B cell (primary cell): ENCODE results near the gene ZRANB1. TPM values are rescaled to one million over a fixed set of nuclear protein-coding genes. Genes with fewer than 3 reads are reported as not detected.

ENCODE experiments used
- ATAC-seq: fragments of 200-7000 bp; cut with Tn5 transposase; one replicate; pipeline ENCODE4 v1.10.0; 2021; ENCODE audit warnings: low read depth, mild to moderate bottlenecking, moderate number of reproducible peaks, moderate library complexity
- CTCF ChIA-PET: fragments of 350-600 bp; sonication (Branson Sonifier 250); formaldehyde crosslinking; loops from one replicate; lab custom pipeline; 2021; ENCODE audit warnings: antibody characterized with exemption, inconsistent platforms; lab: Charles Lee
- POLR2A ChIA-PET: fragments of 350-600 bp; sonication (Branson Sonifier 250); formaldehyde crosslinking; loops from one replicate; lab custom pipeline; 2021; ENCODE audit warnings: antibody characterized with exemption; lab: Charles Lee
- DNase-seq: peaks from one replicate; pipeline ENCODE4 v3.0.0; 2013
- H2AFZ ChIP-seq: 2 replicates; pipeline ENCODE4 v1.6.1; 2012; ENCODE audit warnings: mild to moderate bottlenecking, low read depth, low read length; ENCODE audit not compliant: insufficient read depth, poor library complexity, severe bottlenecking
- H3K27ac ChIP-seq, 2 donors: 1 replicate in 1 of 2; 2 replicates in 1 of 2; pipeline ENCODE4 v1.5.1; 2012 to 2013; ENCODE audit warnings: low read length in 2 of 2, mild to moderate bottlenecking in 2 of 2, moderate library complexity in 1 of 2
- H3K27me3 ChIP-seq, 4 experiments: fragments of 200-600 bp in 1 of 4; sonication (generic) in 1 of 4; replicated peaks in 1 of 4; 1 replicate in 2 of 4; 2 replicates in 2 of 4; pipeline versions ENCODE4 v1.6.1 to v1.7.0; 2013 to 2016; ENCODE audit warnings: low read length in 3 of 4, mild to moderate bottlenecking in 2 of 4, mixed read lengths in 1 of 4, moderate library complexity in 1 of 4; ENCODE audit not compliant: insufficient read depth in 4 of 4, control insufficient read depth in 3 of 4; ENCODE audit errors: control extremely low read depth in 1 of 4
- H3K36me3 ChIP-seq, 2 experiments: replicated peaks in 1 of 2; 1 replicate in 1 of 2; 2 replicates in 1 of 2; pipeline versions ENCODE4 v1.6.1 to v1.7.1; 2013; ENCODE audit warnings: low read length in 1 of 2; ENCODE audit not compliant: insufficient read depth in 2 of 2, control insufficient read depth in 1 of 2; ENCODE audit errors: control extremely low read depth in 1 of 2, extremely low read depth in 1 of 2
- H3K4me1 ChIP-seq, 2 donors: fragments of 200-600 bp in 1 of 2; sonication (generic) in 1 of 2; 1 replicate in 1 of 2; 2 replicates in 1 of 2; pipeline versions ENCODE4 v1.5.1 to v1.6.1; 2013 to 2017; ENCODE audit warnings: low read length in 2 of 2; ENCODE audit not compliant: control insufficient read depth in 2 of 2, insufficient read depth in 2 of 2
- H3K4me2 ChIP-seq: replicated peaks from 2 replicates; pipeline ENCODE3; 2012; ENCODE audit warnings: mild to moderate bottlenecking, low read depth, low read length; ENCODE audit not compliant: poor library complexity, severe bottlenecking
- H3K4me3 ChIP-seq, 5 experiments: fragments of 200-600 bp in 1 of 5; sonication (generic) in 1 of 5; 1 replicate in 3 of 5; 2 replicates in 2 of 5; pipeline versions ENCODE4 v1.5.1 to v1.7.0; 2011 to 2016; ENCODE audit warnings: low read length in 4 of 5, mild to moderate bottlenecking in 4 of 5, low read depth in 2 of 5, control low read depth in 1 of 5, moderate library complexity in 1 of 5; ENCODE audit not compliant: insufficient read depth in 1 of 5; ENCODE audit errors: control extremely low read depth in 1 of 5, extremely low read depth in 1 of 5
- H3K79me2 ChIP-seq: fragments of 200-600 bp; sonication (generic); one replicate; pipeline ENCODE4 v1.6.0; 2016; ENCODE audit warnings: low read length; ENCODE audit not compliant: control insufficient read depth, insufficient read depth
- H3K9ac ChIP-seq: fragments of 200-600 bp; sonication (generic); 2 replicates; pipeline ENCODE4 v1.6.1; 2017; ENCODE audit warnings: mild to moderate bottlenecking, low read length, moderate library complexity
- H3K9me3 ChIP-seq, 3 donors: one replicate each; pipeline versions ENCODE4 v1.6.1 to v1.7.1; 2013; ENCODE audit warnings: low read length in 2 of 3; ENCODE audit not compliant: control insufficient read depth in 2 of 3, insufficient read depth in 1 of 3; ENCODE audit errors: control extremely low read depth in 1 of 3
- H4K20me1 ChIP-seq: 2 replicates; pipeline ENCODE4 v1.6.0; 2012; ENCODE audit warnings: mild to moderate bottlenecking, low read length; ENCODE audit not compliant: insufficient read depth, control insufficient read depth, poor library complexity, severe bottlenecking
- H3K27ac Mint-ChIP-seq: one replicate; pipeline ENCODE4 v1.8.0; 2021; ENCODE audit warnings: mixed read lengths
- H3K27me3 Mint-ChIP-seq: one replicate; pipeline ENCODE4 v1.8.0; 2021; ENCODE audit warnings: mixed read lengths
- H3K4me1 Mint-ChIP-seq: one replicate; pipeline ENCODE4 v1.8.0; 2021; ENCODE audit warnings: mixed read lengths
- H3K4me3 Mint-ChIP-seq: one replicate; pipeline ENCODE4 v1.8.0; 2021; ENCODE audit warnings: mixed read lengths
- H3K9me3 Mint-ChIP-seq: one replicate; pipeline ENCODE4 v1.8.0; 2022; ENCODE audit warnings: mixed read lengths; ENCODE audit not compliant: insufficient read depth
- EZH2 ChIP-seq: IDR thresholded peaks from 2 replicates; pipeline ENCODE4 v1.6.1; 2012; ENCODE audit warnings: borderline replicate concordance, low read depth, mild to moderate bottlenecking, moderate library complexity, low read length; ENCODE audit not compliant: insufficient read depth, poor library complexity, severe bottlenecking
- WGBS: methylation state at CpG from one replicate; pipeline ENCODE4 v1.1.5; 2013; ENCODE audit warnings: missing lambda C conversion rate; ENCODE audit not compliant: insufficient coverage; 5-methylcytosine and 5-hydroxymethylcytosine counted together
- intact Hi-C: fragments of 100-400 bp; cut with micrococcal nuclease; formaldehyde crosslinking; loops from one replicate; pipeline ENCODE4 v1.10.0; 2022
- polyA plus RNA-seq: library from polyadenylated mRNA; depleted of rRNA; stranded (reverse); fragments of >200 nt; gene quantifications from 2 replicates; pipeline ENCODE4 v1.2.3, GENCODE V29; 2012
- total RNA-seq, 2 donors: library from RNA; stranded (reverse); fragments of 120-200 nt in 1 of 2; gene quantifications; 1 replicate in 1 of 2; 2 replicates in 1 of 2; pipeline versions ENCODE4 v1.2.3 to v1.2.4, GENCODE V29; 2013 to 2022
- TF ChIP-seq, protein P1 (sequence below): fragments of 200-600 bp; IDR thresholded peaks from one replicate; pipeline ENCODE4 v1.8.0; 2022; ENCODE audit warnings: antibody characterized with exemption, mild to moderate bottlenecking

The ZRANB1 gene
- total and polyA plus RNA-seq, 2 donors (not counting 1 experiment from before 2014, with no cell fraction given): 6.5 to 28.0 TPM

DNA sequence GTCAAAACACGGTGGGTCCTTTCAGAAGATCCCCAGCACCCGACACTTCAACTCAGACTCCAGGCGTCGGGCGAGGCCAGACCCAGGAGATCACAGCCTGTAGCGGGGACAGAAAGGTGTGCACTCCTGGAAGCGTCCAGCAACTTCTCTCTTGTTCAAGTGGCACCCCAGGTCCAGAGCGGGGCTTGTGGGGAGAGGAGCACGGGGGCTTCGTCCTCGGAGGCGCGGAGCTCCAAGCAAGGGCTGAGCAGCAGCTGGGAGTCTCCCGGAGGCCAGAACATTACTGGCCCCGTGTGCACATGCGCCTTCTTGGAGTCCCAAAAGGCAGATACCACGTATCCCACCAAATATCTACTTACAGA lies 54.9 kb downstream of the ZRANB1 start:
- Histone ChIP-seq H3K4me2 (no peak overlapping the region), H3K4me3 (no peak overlapping the region), H3K79me2 (no peaks in the 10 kb centered on the region), H2AFZ (no peak overlapping the region), H3K4me1 (no peaks in the 10 kb centered on the region), H4K20me1 (no peaks in the 10 kb centered on the region), H3K27me3 (no peaks in the 10 kb centered on the region), H3K36me3 (no peaks in the 10 kb centered on the region), H3K9ac (no peak overlapping the region), H3K9me3 (peaks cover 0 to 3% (median 0%) of the 10 kb centered on the region in 3 donors), H3K27ac (no peak overlapping the region)
- DNase-seq (no peak), ATAC-seq (no peak)
- intact Hi-C loops: no loop called here
- no peak overlapping the region for H3K4me3 Mint-ChIP-seq
- WGBS: 98% methylated on average over 15 of the region's 17 CpGs
- H3K9me3 Mint-ChIP-seq: no peaks in the 10 kb centered on the region
- TF ChIP-seq EZH2: no peak
- TF ChIP-seq, protein P1, sequence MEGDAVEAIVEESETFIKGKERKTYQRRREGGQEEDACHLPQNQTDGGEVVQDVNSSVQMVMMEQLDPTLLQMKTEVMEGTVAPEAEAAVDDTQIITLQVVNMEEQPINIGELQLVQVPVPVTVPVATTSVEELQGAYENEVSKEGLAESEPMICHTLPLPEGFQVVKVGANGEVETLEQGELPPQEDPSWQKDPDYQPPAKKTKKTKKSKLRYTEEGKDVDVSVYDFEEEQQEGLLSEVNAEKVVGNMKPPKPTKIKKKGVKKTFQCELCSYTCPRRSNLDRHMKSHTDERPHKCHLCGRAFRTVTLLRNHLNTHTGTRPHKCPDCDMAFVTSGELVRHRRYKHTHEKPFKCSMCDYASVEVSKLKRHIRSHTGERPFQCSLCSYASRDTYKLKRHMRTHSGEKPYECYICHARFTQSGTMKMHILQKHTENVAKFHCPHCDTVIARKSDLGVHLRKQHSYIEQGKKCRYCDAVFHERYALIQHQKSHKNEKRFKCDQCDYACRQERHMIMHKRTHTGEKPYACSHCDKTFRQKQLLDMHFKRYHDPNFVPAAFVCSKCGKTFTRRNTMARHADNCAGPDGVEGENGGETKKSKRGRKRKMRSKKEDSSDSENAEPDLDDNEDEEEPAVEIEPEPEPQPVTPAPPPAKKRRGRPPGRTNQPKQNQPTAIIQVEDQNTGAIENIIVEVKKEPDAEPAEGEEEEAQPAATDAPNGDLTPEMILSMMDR: no peak
- POLR2A ChIA-PET: no interaction called here
- no peaks in the 10 kb centered on the region for H3K4me1 Mint-ChIP-seq
- H3K27ac Mint-ChIP-seq: no peak overlapping the region
- H3K27me3 Mint-ChIP-seq: no peaks in the 10 kb centered on the region
- CTCF ChIA-PET: no interaction called here

DNA sequence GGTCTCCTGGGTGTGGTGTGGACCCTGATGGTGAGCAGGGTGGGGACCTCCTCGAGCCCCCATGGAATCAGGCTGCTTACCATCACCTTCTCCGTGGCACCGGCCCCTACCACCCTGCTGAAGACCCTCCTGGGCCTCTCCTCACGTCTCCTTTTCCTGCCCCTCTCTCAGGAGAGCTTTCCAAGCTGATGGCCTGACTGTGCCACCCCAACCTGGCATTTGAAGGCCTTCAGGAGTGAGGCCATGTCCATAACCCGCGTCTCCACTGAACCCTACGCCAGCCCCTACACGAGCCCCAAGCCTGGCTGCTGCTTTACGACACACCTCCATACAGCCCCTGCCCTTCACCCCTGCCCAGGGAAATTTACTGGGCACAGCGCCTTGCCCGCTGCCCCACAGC lies 55.4 kb downstream of the ZRANB1 start:
- Histone ChIP-seq H3K27me3 (no peaks in the 10 kb centered on the region), H3K79me2 (no peaks in the 10 kb centered on the region), H3K36me3 (no peaks in the 10 kb centered on the region), H3K9me3 (peaks cover 0 to 2% (median 0%) of the 10 kb centered on the region in 3 donors), H4K20me1 (no peaks in the 10 kb centered on the region), H2AFZ (no peak overlapping the region), H3K27ac (no peak overlapping the region), H3K4me1 (no peaks in the 10 kb centered on the region), H3K4me2 (no peak overlapping the region), H3K9ac (no peak overlapping the region), H3K4me3 (no peak overlapping the region)
- WGBS: 96% methylated on average over 11 of the region's 11 CpGs
- intact Hi-C loops: no loop called here
- ChIA-PET CTCF (no interaction called here), POLR2A (no interaction called here)
- no peak for ATAC-seq
- H3K4me1 Mint-ChIP-seq: no peaks in the 10 kb centered on the region
- no peaks in the 10 kb centered on the region for H3K27me3 Mint-ChIP-seq
- DNase-seq: no peak
- TF ChIP-seq, protein P1: no peak
- TF ChIP-seq EZH2: no peak
- no peak overlapping the region for H3K27ac Mint-ChIP-seq
- no peak overlapping the region for H3K4me3 Mint-ChIP-seq
- H3K9me3 Mint-ChIP-seq: no peaks in the 10 kb centered on the region
